Uterus (tissue), 4 donors: Measurements from ENCODE around the gene ADRA2C. TPM values are rescaled to one million over a fixed set of nuclear protein-coding genes. Genes with fewer than 3 reads are reported as not detected.
A peak's percentile ranks its signal among the peaks of the same experiment; 100 is the strongest.

ENCODE experiments used
- DNase-seq, 2 donors: peaks; one replicate each; pipeline ENCODE4 v3.0.0-alpha.2; 2019 to 2020
- H3K27ac ChIP-seq, 2 donors: fragments of 200-600 bp; sonication (generic); 1 replicate in 1 of 2; 2 replicates in 1 of 2; pipeline ENCODE4 v1.5.1; 2016 to 2018
- H3K27me3 ChIP-seq, 2 donors: fragments of 200-600 bp; sonication (generic); one replicate each; pipeline ENCODE4 v1.5.1; 2018 to 2019; ENCODE audit warnings: control low read depth in 1 of 2
- H3K36me3 ChIP-seq, 2 donors: fragments of 200-600 bp; sonication (generic); one replicate each; pipeline ENCODE4 v1.5.1; 2019; ENCODE audit warnings: control low read depth in 1 of 2
- H3K4me1 ChIP-seq, 2 donors: fragments of 200-600 bp; sonication (generic); one replicate each; pipeline ENCODE4 v1.5.1; 2018 to 2019; ENCODE audit warnings: control low read depth in 1 of 2
- H3K4me3 ChIP-seq, 2 donors: fragments of 200-600 bp; sonication (generic); 1 replicate in 1 of 2; 2 replicates in 1 of 2; pipeline ENCODE4 v1.5.1; 2018 to 2019; ENCODE audit warnings: mild to moderate bottlenecking in 1 of 2
- H3K9me3 ChIP-seq, 2 donors: fragments of 200-600 bp; sonication (generic); one replicate each; pipeline ENCODE4 v1.5.1; 2019; ENCODE audit warnings: control low read depth in 1 of 2
- POLR2A ChIP-seq, 2 donors: fragments of 450-650 bp; IDR thresholded peaks; one replicate each; pipeline ENCODE4 v1.6.1; 2016; ENCODE audit warnings: antibody characterized with exemption in 2 of 2, mild to moderate bottlenecking in 1 of 2, moderate library complexity in 1 of 2
- intact Hi-C: fragments of 100-400 bp; cut with DNase I; formaldehyde crosslinking; loops from one replicate; pipeline ENCODE4 v1.15.1; 2023; ENCODE audit warnings: low total_unique reads
- total RNA-seq, 4 donors: library from RNA; depleted of rRNA in 3 of 4; stranded (reverse); fragments of >200 nt in 3 of 4; gene quantifications; one replicate each; pipeline versions ENCODE4 v1.1.0 to v1.2.4, GENCODE V29; 2014 to 2023
- TF ChIP-seq, protein P1 (sequence below), 4 experiments: fragments of 200-600 bp in 2 of 4; fragments of 450-650 bp in 2 of 4; sonication (generic) in 2 of 4; IDR thresholded peaks; one replicate each; pipeline ENCODE4 v1.5.1; 2016 to 2019; ENCODE audit warnings: antibody characterized with exemption in 4 of 4, mild to moderate bottlenecking in 2 of 4, moderate library complexity in 1 of 4
- donor health status: DM: yes; HTN: yes; CAD: no.

The ADRA2C gene
- total RNA-seq, 4 donors from 2014 or later: 4.1 to 75.0 (median 24.7) TPM

- Histone ChIP-seq H3K27ac (no peak overlapping the region), H3K9me3 (no peaks in the 10 kb centered on the region), H3K27me3 (no peaks in the 10 kb centered on the region), H3K4me1 (peaks cover 0 to 4% of the 10 kb centered on the region in 2 donors), H3K4me3 (no peak overlapping the region), H3K36me3 (no peaks in the 10 kb centered on the region)
- intact Hi-C loops: no loop called here
- no peak for DNase-seq
- TF ChIP-seq, protein P1, sequence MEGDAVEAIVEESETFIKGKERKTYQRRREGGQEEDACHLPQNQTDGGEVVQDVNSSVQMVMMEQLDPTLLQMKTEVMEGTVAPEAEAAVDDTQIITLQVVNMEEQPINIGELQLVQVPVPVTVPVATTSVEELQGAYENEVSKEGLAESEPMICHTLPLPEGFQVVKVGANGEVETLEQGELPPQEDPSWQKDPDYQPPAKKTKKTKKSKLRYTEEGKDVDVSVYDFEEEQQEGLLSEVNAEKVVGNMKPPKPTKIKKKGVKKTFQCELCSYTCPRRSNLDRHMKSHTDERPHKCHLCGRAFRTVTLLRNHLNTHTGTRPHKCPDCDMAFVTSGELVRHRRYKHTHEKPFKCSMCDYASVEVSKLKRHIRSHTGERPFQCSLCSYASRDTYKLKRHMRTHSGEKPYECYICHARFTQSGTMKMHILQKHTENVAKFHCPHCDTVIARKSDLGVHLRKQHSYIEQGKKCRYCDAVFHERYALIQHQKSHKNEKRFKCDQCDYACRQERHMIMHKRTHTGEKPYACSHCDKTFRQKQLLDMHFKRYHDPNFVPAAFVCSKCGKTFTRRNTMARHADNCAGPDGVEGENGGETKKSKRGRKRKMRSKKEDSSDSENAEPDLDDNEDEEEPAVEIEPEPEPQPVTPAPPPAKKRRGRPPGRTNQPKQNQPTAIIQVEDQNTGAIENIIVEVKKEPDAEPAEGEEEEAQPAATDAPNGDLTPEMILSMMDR (IDR thresholded peaks at IDR 0.05): no peak
- no peak for TF ChIP-seq POLR2A (IDR thresholded peaks at IDR 0.05)
Observed at GRCh38 chr4:3759236-3759635, 6.9 kb upstream of the ADRA2C start.

DNA sequence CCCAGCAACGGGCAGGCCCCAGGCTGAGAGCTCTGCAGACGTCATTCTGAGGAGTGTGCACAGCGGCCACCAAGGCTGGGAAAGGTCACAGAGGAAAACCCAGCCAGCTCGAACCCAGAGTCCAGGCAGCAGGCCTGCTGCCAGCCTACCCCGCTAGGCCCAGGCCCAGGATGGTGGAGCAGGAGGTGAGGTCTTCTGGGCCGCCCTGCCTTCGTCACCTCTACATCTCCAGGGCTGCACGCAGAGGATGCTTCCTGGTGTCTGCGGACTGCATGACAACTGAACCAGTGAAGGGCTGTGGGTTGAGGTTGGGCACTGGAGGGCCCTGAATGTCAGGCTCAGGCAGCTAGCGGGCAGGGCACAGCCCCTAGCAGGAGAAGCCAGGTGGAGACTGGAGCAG, 5.8 kb upstream of the ADRA2C start:
- no peak for DNase-seq
- no peaks in the 10 kb centered on the region for H3K27me3 ChIP-seq
- no peaks in the 10 kb centered on the region for H3K36me3 ChIP-seq
- intact Hi-C loops: no loop called here
- H3K27ac ChIP-seq: no peak overlapping the region
- TF ChIP-seq POLR2A (IDR thresholded peaks at IDR 0.05): no peak
- TF ChIP-seq, protein P1 (IDR thresholded peaks at IDR 0.05): no peak
- no peaks in the 10 kb centered on the region for H3K9me3 ChIP-seq
- peaks cover 0 to 7% of the 10 kb centered on the region in 2 donors for H3K4me1 ChIP-seq
- no peak overlapping the region for H3K4me3 ChIP-seq

DNA sequence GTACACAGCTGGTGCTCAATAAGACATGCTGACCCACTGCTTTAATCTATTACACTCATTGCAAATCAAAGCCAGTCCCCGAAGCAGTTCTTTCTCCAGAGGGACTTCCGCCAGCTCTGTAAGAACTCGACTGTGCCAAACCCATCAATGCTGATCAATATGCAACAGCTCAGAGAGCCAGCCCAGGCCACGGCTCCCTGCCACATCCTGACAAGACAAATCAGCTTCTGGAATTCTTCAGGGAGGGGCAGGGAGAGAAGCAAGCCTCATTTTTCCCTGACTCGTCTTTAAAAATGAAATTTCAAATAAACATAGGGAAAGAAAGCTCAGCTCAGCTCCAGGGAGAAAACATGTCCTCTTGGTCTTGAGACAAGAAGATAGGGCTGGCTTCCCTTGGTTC, 5.3 kb upstream of the ADRA2C start:
- Histone ChIP-seq H3K4me1 (peaks cover 0 to 7% of the 10 kb centered on the region in 2 donors), H3K9me3 (no peaks in the 10 kb centered on the region), H3K27ac (no peak overlapping the region), H3K27me3 (no peaks in the 10 kb centered on the region), H3K36me3 (no peaks in the 10 kb centered on the region), H3K4me3 (no peak overlapping the region)
- intact Hi-C loops: no loop called here
- no peak for DNase-seq
- no peak for TF ChIP-seq POLR2A (IDR thresholded peaks at IDR 0.05)
- TF ChIP-seq, protein P1 (IDR thresholded peaks at IDR 0.05): no peak

DNA sequence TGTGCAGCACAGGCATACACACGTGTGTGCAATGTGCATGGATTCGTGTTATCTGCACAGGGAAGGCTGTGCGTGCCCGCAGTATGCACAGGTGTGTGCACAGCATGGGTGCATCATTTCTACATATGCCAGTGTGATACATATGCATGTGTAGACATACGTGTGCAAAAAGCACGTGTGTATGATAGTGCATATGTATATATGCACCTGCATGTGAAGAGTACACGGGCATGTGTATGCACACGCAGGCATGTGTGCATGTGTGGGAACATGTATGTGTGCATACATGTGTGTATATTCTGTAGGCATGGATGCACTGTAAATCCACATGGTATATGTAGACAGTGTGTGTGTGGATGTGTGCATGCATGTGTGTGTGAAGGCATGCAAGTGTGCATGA, 3.9 kb upstream of the ADRA2C start:
- no peak for TF ChIP-seq POLR2A (IDR thresholded peaks at IDR 0.05)
- H3K4me1 ChIP-seq: peaks cover 0 to 7% of the 10 kb centered on the region in 2 donors
- DNase-seq: no peak
- no peaks in the 10 kb centered on the region for H3K9me3 ChIP-seq
- no peak overlapping the region for H3K4me3 ChIP-seq
- H3K36me3 ChIP-seq: no peaks in the 10 kb centered on the region
- intact Hi-C loops: no loop called here
- H3K27ac ChIP-seq: no peak overlapping the region
- no peaks in the 10 kb centered on the region for H3K27me3 ChIP-seq

DNA sequence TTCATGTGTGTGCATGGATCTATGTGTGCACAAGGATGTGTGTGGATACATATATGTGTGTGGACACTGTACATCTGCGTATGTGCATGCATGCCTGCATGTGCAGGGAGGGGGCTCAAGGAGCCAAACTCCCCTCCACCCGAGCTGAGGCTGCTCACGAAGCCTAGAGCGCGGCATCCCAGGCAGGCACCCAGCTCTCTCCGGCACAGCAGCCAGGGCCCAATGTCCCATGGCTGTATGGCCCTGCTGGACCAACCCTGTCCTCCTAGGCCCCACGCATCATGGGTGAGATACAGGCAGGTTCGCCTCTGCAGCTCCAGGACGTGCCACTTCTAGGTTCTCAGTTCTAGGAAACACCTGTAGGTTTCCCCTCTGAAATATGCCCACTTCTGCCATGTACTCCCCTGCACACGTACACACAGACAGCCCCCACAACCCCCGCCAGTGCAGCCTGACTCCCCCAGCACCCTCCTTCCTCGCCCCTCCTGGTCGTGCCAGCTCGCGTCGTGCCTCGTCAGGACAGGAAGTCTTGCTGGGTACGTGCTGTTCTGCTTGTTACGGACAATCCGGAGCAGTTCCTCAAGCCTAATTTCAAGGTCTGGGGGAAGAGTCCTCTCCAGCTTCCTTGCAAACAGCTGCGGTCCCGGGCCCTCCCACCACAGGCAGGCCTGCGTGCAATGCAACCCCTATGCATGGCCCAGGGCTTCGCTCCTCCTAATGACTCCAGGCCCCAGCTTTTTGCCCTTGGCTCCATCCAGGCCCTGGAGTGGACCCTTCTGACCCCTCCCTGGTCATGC, 3.2 kb upstream of the ADRA2C start:
- H3K27ac ChIP-seq: no peak overlapping the region
- peak in 1 of 2 donors; percentile 27 for DNase-seq
- no peaks in the 10 kb centered on the region for H3K27me3 ChIP-seq
- peaks cover 0 to 7% of the 10 kb centered on the region in 2 donors for H3K4me1 ChIP-seq
- no peaks in the 10 kb centered on the region for H3K9me3 ChIP-seq
- H3K4me3 ChIP-seq: no peak overlapping the region
- TF ChIP-seq POLR2A (IDR thresholded peaks at IDR 0.05): no peak
- TF ChIP-seq, protein P1 (IDR thresholded peaks at IDR 0.05): no peak
- intact Hi-C loops: no loop called here
- no peaks in the 10 kb centered on the region for H3K36me3 ChIP-seq
